GM23338 (cell line): ENCODE data around the gene ADGRG1. TPM values are rescaled to one million over a fixed set of nuclear protein-coding genes. Genes with fewer than 3 reads are reported as not detected.

Source experiments
- ATAC-seq: fragments of 200-7000 bp; cut with Tn5 transposase; 3 replicates; pipeline ENCODE4 v1.9.1; 2020
- DNase-seq: peaks from one replicate; pipeline ENCODE4 v3.0.0-alpha.2; 2015; ENCODE audit warnings: low spot score
- H2AFZ ChIP-seq: fragments of 200-600 bp; sonication (generic); 2 replicates; pipeline ENCODE4 v1.8.0; 2016; ENCODE audit warnings: antibody characterized with exemption, mild to moderate bottlenecking, moderate library complexity
- H3F3A ChIP-seq: fragments of 200-600 bp; sonication (generic); replicated peaks from 2 replicates; pipeline ENCODE4 v1.8.0; 2017; ENCODE audit warnings: antibody characterized with exemption, mixed run types, low read depth
- H3K27ac ChIP-seq: fragments of 200-600 bp; sonication (generic); 2 replicates; pipeline ENCODE4 v1.6.1; 2016; ENCODE audit warnings: low read depth
- H3K27me3 ChIP-seq: fragments of 200-600 bp; sonication (generic); 2 replicates; pipeline ENCODE4 v1.8.0; 2016; ENCODE audit warnings: mild to moderate bottlenecking, mixed run types, moderate library complexity; ENCODE audit not compliant: insufficient read depth
- H3K36me3 ChIP-seq: fragments of 200-600 bp; sonication (generic); 2 replicates; pipeline ENCODE4 v1.8.0; 2016; ENCODE audit warnings: mild to moderate bottlenecking; ENCODE audit not compliant: insufficient read depth
- H3K4me1 ChIP-seq: fragments of 200-600 bp; sonication (generic); 2 replicates; pipeline ENCODE4 v1.8.0; 2016; ENCODE audit warnings: mild to moderate bottlenecking, moderate library complexity; ENCODE audit not compliant: insufficient read depth
- H3K4me2 ChIP-seq: fragments of 200-600 bp; sonication (generic); 2 replicates; pipeline ENCODE4 v1.7.1; 2017; ENCODE audit warnings: mixed run types
- H3K4me3 ChIP-seq: fragments of 200-600 bp; sonication (generic); 2 replicates; pipeline ENCODE4 v1.6.1; 2016; ENCODE audit warnings: mixed run types
- H3K79me2 ChIP-seq: fragments of 200-600 bp; sonication (generic); replicated peaks from 2 replicates; pipeline ENCODE4 v1.8.0; 2017; ENCODE audit warnings: mild to moderate bottlenecking; ENCODE audit not compliant: insufficient read depth
- H3K9me2 ChIP-seq: fragments of 200-600 bp; sonication (generic); 2 replicates; pipeline ENCODE4 v1.8.0; 2017; ENCODE audit not compliant: insufficient read depth
- H4K20me1 ChIP-seq: fragments of 200-600 bp; sonication (generic); replicated peaks from 2 replicates; pipeline ENCODE4 v1.8.0; 2017; ENCODE audit warnings: mild to moderate bottlenecking; ENCODE audit not compliant: insufficient read depth
- H3K27ac Mint-ChIP-seq: 2 replicates; pipeline ENCODE4 v1.8.0; 2020; ENCODE audit warnings: inconsistent platforms, mild to moderate bottlenecking, moderate library complexity, mixed read lengths
- H3K27me3 Mint-ChIP-seq: 3 replicates; pipeline ENCODE4 v1.8.0; 2022; ENCODE audit warnings: low read depth, mild to moderate bottlenecking, moderate library complexity, mixed read lengths, inconsistent platforms; ENCODE audit not compliant: insufficient read depth, poor library complexity
- H3K36me3 Mint-ChIP-seq: 3 replicates; pipeline ENCODE4 v1.8.0; 2021; ENCODE audit warnings: low read depth, mild to moderate bottlenecking, inconsistent platforms, moderate library complexity, mixed read lengths
- H3K4me1 Mint-ChIP-seq: 3 replicates; pipeline ENCODE4 v1.8.0; 2020; ENCODE audit warnings: mild to moderate bottlenecking, inconsistent platforms, mixed read lengths
- H3K4me3 Mint-ChIP-seq: 3 replicates; pipeline ENCODE4 v1.8.0; 2021; ENCODE audit warnings: moderate library complexity, mild to moderate bottlenecking, inconsistent platforms, mixed read lengths
- H3K9me3 Mint-ChIP-seq: 3 replicates; pipeline ENCODE4 v1.8.0; 2020; ENCODE audit warnings: moderate library complexity, mild to moderate bottlenecking, inconsistent platforms, mixed read lengths
- CREB1 ChIP-seq: fragments of 250-450 bp; sonication (Bioruptor Pico); IDR thresholded peaks from 2 replicates; pipeline ENCODE4 v1.5.0; 2020; ENCODE audit warnings: low read depth, mild to moderate bottlenecking, moderate library complexity
- EZH2 ChIP-seq: fragments of 200-600 bp; sonication (generic); IDR thresholded peaks from one replicate; pipeline ENCODE4 v1.8.0; 2017; ENCODE audit warnings: antibody characterized with exemption, mild to moderate bottlenecking, low read depth; ENCODE audit not compliant: unreplicated experiment
- EZH2phosphoT487 ChIP-seq: fragments of 200-600 bp; sonication (generic); IDR thresholded peaks from one replicate; pipeline ENCODE4 v1.8.1; 2018; ENCODE audit warnings: antibody characterized with exemption; ENCODE audit not compliant: unreplicated experiment
- JUNB ChIP-seq: IDR thresholded peaks from one replicate; pipeline ENCODE4 v1.6.1; 2016; ENCODE audit warnings: antibody characterized with exemption; ENCODE audit not compliant: unreplicated experiment
- NANOG ChIP-seq: IDR thresholded peaks from 2 replicates; pipeline ENCODE4 v1.6.1; 2016; ENCODE audit warnings: antibody characterized with exemption, borderline replicate concordance
- POLR2AphosphoS5 ChIP-seq: IDR thresholded peaks from 2 replicates; pipeline ENCODE4 v1.6.1; 2016; ENCODE audit warnings: antibody characterized with exemption, low read depth
- ZNF114 ChIP-seq: fragments of 250-450 bp; sonication (Bioruptor Pico); IDR thresholded peaks from 2 replicates; pipeline ENCODE4 v1.5.0; 2020; ENCODE audit warnings: mild to moderate bottlenecking, moderate library complexity
- ZNF331 ChIP-seq: fragments of 250-450 bp; sonication (Bioruptor Pico); IDR thresholded peaks from 2 replicates; pipeline ENCODE4 v1.5.0; 2020; ENCODE audit warnings: low read depth, mild to moderate bottlenecking, moderate library complexity
- polyA plus RNA-seq: library from polyadenylated mRNA; unstranded; fragments of >200 nt; fragmentation: Nextera tagmentation; extraction: Ambion mirVana; gene quantifications from 2 replicates; pipeline ENCODE4 v1.2.1, GENCODE V29; 2016
- total RNA-seq: library from RNA; depleted of rRNA; stranded (reverse); fragments of >200 nt; shearing (Covaris generic); gene quantifications from 2 replicates; pipeline ENCODE4 v1.2.3, GENCODE V29; 2014
- TF ChIP-seq, protein P1 (sequence below): IDR thresholded peaks from one replicate; pipeline ENCODE4 v1.6.1; 2018; ENCODE audit warnings: antibody characterized with exemption; ENCODE audit not compliant: unreplicated experiment
- TF ChIP-seq, protein P2 (sequence below), 2 experiments: fragments of 200-600 bp in 1 of 2; sonication (generic) in 1 of 2; conservative IDR thresholded peaks; 2 replicates each; pipeline versions ENCODE4 v1.5.1 to v1.6.1; 2016 to 2017; ENCODE audit warnings: antibody characterized with exemption in 2 of 2, low read depth in 2 of 2, mild to moderate bottlenecking in 2 of 2, moderate library complexity in 1 of 2

ADGRG1 gene
- total and polyA plus RNA-seq, 2 experiments from 2014 or later = 0.14 to 0.47 TPM

DNA sequence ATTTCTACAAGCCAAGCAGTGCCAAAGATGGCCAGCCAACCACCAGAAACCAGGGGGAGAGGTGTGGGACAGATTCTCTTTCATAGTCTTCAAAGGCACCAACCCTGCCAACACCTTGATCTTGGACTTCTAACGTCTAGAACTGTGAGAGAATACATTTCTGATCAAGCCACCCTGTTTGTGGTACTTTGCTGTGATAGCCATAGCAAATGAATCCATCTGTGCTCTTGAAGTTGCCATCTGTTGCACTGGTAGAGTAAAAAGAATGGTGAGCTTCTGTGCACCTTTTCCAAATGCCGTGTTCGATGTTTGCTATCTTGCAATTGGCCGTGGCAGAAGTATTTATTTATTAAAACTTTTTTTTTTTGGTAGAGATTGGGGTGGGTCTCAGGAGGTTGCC is 16.7 kb upstream of the ADGRG1 start:
- TF ChIP-seq ZNF331 (no peak), EZH2phosphoT487 (no peak), ZNF114 (CRISPR knock-in tag) (no peak), EZH2 (no peak)
- no peaks in the 10 kb centered on the region for H3F3A ChIP-seq
- H3K36me3 ChIP-seq = no peaks in the 10 kb centered on the region
- Mint-ChIP-seq H3K27me3 (peaks cover 3% of the 10 kb centered on the region), H3K36me3 (no peaks in the 10 kb centered on the region), H3K9me3 (no peaks in the 10 kb centered on the region), H3K4me1 (peaks cover 9% of the 10 kb centered on the region; the same call in 1 of the 3 replicates), H3K4me3 (no peak overlapping the region), H3K27ac (no peak overlapping the region)
- H3K4me2 ChIP-seq = no peak overlapping the region
- H3K4me1 ChIP-seq = no peaks in the 10 kb centered on the region
- H3K79me2 ChIP-seq = no peaks in the 10 kb centered on the region
- H3K27me3 ChIP-seq = no peaks in the 10 kb centered on the region
- H3K27ac ChIP-seq = no peak overlapping the region
- H3K9me2 ChIP-seq = no peaks in the 10 kb centered on the region
- no peak overlapping the region for H2AFZ ChIP-seq
- no peak overlapping the region for H3K4me3 ChIP-seq
- DNase-seq (no peak), ATAC-seq (no peak)
- H4K20me1 ChIP-seq = no peaks in the 10 kb centered on the region

DNA sequence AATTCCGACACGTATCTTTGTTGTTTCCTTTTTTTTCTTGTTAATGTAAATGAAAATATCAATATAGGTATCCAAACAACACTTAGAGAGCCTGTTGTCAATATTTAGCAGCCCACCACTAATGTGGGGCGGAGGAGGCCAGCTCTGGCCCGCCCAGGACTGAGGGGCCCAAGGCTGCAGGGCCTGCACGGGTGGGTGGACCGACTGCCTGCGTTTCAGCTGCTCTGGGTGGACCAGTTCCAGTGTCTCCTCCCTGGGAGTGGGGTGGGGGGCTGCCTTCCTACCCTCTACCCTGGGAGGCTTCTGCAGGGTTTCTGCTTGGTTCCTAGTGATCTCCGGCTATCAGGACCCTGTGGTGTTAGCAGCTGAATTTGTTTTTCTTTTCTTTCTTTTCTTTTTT is 15.9 kb upstream of the ADGRG1 start:
- Histone ChIP-seq H3K27ac (no peak overlapping the region), H3K4me1 (no peaks in the 10 kb centered on the region), H2AFZ (no peak overlapping the region), H3K9me2 (no peaks in the 10 kb centered on the region), H3K4me3 (no peak overlapping the region), H3K79me2 (no peaks in the 10 kb centered on the region), H3K27me3 (no peaks in the 10 kb centered on the region), H3K36me3 (no peaks in the 10 kb centered on the region), H4K20me1 (no peaks in the 10 kb centered on the region), H3K4me2 (no peak overlapping the region), H3F3A (no peaks in the 10 kb centered on the region)
- H3K36me3 Mint-ChIP-seq = no peaks in the 10 kb centered on the region
- no peak overlapping the region for H3K27ac Mint-ChIP-seq
- DNase-seq (no peak), ATAC-seq (no peak)
- H3K9me3 Mint-ChIP-seq = no peaks in the 10 kb centered on the region
- no peak for TF ChIP-seq EZH2phosphoT487
- TF ChIP-seq NANOG = no peak
- TF ChIP-seq EZH2 = no peak
- no peak for TF ChIP-seq JUNB
- H3K27me3 Mint-ChIP-seq = peaks cover 3% of the 10 kb centered on the region
- H3K4me3 Mint-ChIP-seq = no peak overlapping the region
- H3K4me1 Mint-ChIP-seq = peaks cover 9% of the 10 kb centered on the region; the same call in 1 of the 3 replicates

DNA sequence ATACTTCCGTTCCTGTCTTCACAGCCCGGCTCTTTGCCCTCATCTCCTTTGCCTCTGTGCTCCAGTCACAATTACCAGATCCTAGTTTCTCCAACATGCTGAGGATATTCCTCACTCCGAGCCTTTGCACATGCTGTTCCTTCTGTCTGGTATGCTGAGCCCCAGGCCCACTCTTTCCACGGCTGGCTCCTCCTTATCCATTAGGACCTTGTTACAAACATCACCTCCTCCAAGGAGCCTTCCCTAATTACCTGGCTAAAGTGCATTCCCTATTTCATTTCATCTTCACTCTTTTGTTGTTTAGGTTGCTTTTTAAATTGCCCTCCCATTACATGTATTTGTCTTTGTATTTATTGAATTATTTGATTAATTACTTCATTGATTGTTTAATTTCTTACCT is 14.9 kb upstream of the ADGRG1 start:
- no peak for ATAC-seq
- Histone ChIP-seq H3K4me2 (no peak overlapping the region), H3K79me2 (no peaks in the 10 kb centered on the region), H3K4me1 (no peaks in the 10 kb centered on the region), H3F3A (no peaks in the 10 kb centered on the region), H3K27me3 (no peaks in the 10 kb centered on the region), H3K27ac (no peak overlapping the region), H2AFZ (no peak overlapping the region), H3K36me3 (no peaks in the 10 kb centered on the region), H3K9me2 (no peaks in the 10 kb centered on the region), H3K4me3 (no peak overlapping the region), H4K20me1 (no peaks in the 10 kb centered on the region)
- Mint-ChIP-seq H3K4me3 (no peak overlapping the region), H3K36me3 (no peaks in the 10 kb centered on the region), H3K27me3 (peaks cover 5% of the 10 kb centered on the region), H3K4me1 (peaks cover 2% of the 10 kb centered on the region; the same call in 1 of the 3 replicates), H3K27ac (no peak overlapping the region), H3K9me3 (no peaks in the 10 kb centered on the region)
- DNase-seq = no peak
- TF ChIP-seq POLR2AphosphoS5 (no peak), CREB1 (CRISPR knock-in tag) (no peak), ZNF331 (no peak), EZH2 (no peak), ZNF114 (CRISPR knock-in tag) (no peak)
- TF ChIP-seq, protein P1, sequence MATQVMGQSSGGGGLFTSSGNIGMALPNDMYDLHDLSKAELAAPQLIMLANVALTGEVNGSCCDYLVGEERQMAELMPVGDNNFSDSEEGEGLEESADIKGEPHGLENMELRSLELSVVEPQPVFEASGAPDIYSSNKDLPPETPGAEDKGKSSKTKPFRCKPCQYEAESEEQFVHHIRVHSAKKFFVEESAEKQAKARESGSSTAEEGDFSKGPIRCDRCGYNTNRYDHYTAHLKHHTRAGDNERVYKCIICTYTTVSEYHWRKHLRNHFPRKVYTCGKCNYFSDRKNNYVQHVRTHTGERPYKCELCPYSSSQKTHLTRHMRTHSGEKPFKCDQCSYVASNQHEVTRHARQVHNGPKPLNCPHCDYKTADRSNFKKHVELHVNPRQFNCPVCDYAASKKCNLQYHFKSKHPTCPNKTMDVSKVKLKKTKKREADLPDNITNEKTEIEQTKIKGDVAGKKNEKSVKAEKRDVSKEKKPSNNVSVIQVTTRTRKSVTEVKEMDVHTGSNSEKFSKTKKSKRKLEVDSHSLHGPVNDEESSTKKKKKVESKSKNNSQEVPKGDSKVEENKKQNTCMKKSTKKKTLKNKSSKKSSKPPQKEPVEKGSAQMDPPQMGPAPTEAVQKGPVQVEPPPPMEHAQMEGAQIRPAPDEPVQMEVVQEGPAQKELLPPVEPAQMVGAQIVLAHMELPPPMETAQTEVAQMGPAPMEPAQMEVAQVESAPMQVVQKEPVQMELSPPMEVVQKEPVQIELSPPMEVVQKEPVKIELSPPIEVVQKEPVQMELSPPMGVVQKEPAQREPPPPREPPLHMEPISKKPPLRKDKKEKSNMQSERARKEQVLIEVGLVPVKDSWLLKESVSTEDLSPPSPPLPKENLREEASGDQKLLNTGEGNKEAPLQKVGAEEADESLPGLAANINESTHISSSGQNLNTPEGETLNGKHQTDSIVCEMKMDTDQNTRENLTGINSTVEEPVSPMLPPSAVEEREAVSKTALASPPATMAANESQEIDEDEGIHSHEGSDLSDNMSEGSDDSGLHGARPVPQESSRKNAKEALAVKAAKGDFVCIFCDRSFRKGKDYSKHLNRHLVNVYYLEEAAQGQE = no peak
- TF ChIP-seq, protein P2, sequence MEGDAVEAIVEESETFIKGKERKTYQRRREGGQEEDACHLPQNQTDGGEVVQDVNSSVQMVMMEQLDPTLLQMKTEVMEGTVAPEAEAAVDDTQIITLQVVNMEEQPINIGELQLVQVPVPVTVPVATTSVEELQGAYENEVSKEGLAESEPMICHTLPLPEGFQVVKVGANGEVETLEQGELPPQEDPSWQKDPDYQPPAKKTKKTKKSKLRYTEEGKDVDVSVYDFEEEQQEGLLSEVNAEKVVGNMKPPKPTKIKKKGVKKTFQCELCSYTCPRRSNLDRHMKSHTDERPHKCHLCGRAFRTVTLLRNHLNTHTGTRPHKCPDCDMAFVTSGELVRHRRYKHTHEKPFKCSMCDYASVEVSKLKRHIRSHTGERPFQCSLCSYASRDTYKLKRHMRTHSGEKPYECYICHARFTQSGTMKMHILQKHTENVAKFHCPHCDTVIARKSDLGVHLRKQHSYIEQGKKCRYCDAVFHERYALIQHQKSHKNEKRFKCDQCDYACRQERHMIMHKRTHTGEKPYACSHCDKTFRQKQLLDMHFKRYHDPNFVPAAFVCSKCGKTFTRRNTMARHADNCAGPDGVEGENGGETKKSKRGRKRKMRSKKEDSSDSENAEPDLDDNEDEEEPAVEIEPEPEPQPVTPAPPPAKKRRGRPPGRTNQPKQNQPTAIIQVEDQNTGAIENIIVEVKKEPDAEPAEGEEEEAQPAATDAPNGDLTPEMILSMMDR (conservative IDR thresholded peaks at IDR 0.05; ENCODE audit: low read depth in 2 of 2) = no peak
